SK-N-SH (cell line): Measurements from ENCODE around the gene FMN1.

Experiments used
- CTCF ChIP-seq: fragments of 200-600 bp; sonication (generic); IDR thresholded peaks from 2 replicates; pipeline ENCODE4 v1.6.1; 2017; ENCODE audit warnings: antibody characterized with exemption, mild to moderate bottlenecking, moderate library complexity
- EZH2phosphoT487 ChIP-seq: fragments of 200-600 bp; sonication (generic); IDR thresholded peaks from 2 replicates; pipeline ENCODE4 v1.6.1; 2017; ENCODE audit warnings: low read depth, mixed run types, mild to moderate bottlenecking, antibody characterized with exemption, moderate library complexity, borderline replicate concordance
- FOXJ3 ChIP-seq: sonication (generic); formaldehyde crosslinking; IDR thresholded peaks from 2 replicates; pipeline ENCODE4 v1.5.1; 2020; ENCODE audit warnings: mild to moderate bottlenecking, missing genetic modification reagents
- GABPA ChIP-seq: IDR thresholded peaks from 2 replicates; pipeline ENCODE4 v1.4.0; 2012; ENCODE audit warnings: low read depth, mild to moderate bottlenecking
- NRF1 ChIP-seq: IDR thresholded peaks from 2 replicates; pipeline ENCODE4 v1.6.1; 2012; ENCODE audit warnings: low read depth, mild to moderate bottlenecking, low read length
- POLR2AphosphoS5 ChIP-seq: IDR thresholded peaks from 2 replicates; pipeline ENCODE4 v1.6.1; 2012; ENCODE audit warnings: low read depth, low read length
- RFX5 ChIP-seq: IDR thresholded peaks from 2 replicates; pipeline ENCODE4 v1.6.1; 2012; ENCODE audit warnings: mild to moderate bottlenecking, improper control_type of control experiment, low read length
- SMC3 ChIP-seq: IDR thresholded peaks from 2 replicates; pipeline ENCODE4 v1.6.1; 2012; ENCODE audit warnings: low read depth, low read length, improper control_type of control experiment
- TCF12 ChIP-seq: IDR thresholded peaks from 2 replicates; pipeline ENCODE4 v1.4.0; 2012
- USF1 ChIP-seq: IDR thresholded peaks from 2 replicates; pipeline ENCODE4 v1.4.0; 2012; ENCODE audit warnings: low read depth, borderline replicate concordance

GRCh38 chr15:32998182-32998581 is 196.3 kb downstream of the FMN1 start:
- TF ChIP-seq FOXJ3 (no peak), CTCF (no peak), POLR2AphosphoS5 (no peak), SMC3 (no peak), USF1 (no peak), RFX5 (no peak), TCF12 (no peak), EZH2phosphoT487 (no peak), GABPA (no peak), NRF1 (no peak)
